ENCODE data around the gene CD8B. TPM values are rescaled to one million over a fixed set of nuclear protein-coding genes. Genes with fewer than 3 reads are reported as not detected.

The CD8B gene
- total RNA-seq, 5 donors from 2014 or later (not counting 1 experiment from before 2014, with no cell fraction given), result 50.8 to 206 (median 117) TPM

GRCh38 chr2:86770816-86771301 lies 90.8 kb downstream of the CD8B start:
- no peaks in the 10 kb centered on the region for H3K27me3 ChIP-seq (replicated peaks in 1 of 2; ENCODE audit: control insufficient read depth in 2 of 2, extremely low read depth in 1 of 2, insufficient read depth in 2 of 2, low read length in 1 of 2)
- Mint-ChIP-seq H3K4me1 (peaks cover 0 to 2% (median 0%) of the 10 kb centered on the region in 3 donors), H3K27ac (peak overlapping the region in 1 of 2 donors; percentile 11), H3K9me3 (no peaks in the 10 kb centered on the region), H3K4me3 (no peak overlapping the region), H3K36me3 (peaks cover 63% of the 10 kb centered on the region), H3K27me3 (no peaks in the 10 kb centered on the region)
- no peaks in the 10 kb centered on the region for H3K9me3 ChIP-seq
- H3K36me3 ChIP-seq (ENCODE audit: control insufficient read depth in 2 of 2, extremely low read depth in 1 of 2, insufficient read depth in 1 of 2, low read length in 1 of 2), result peaks cover 7 to 78% of the 10 kb centered on the region in 2 donors
- POLR2A ChIA-PET, result no interaction called here
- ATAC-seq (replicated peaks in 1 of 4) (no peak), DNase-seq (no peak)
- CTCF ChIA-PET, result no interaction called here
- H3K4me3 ChIP-seq (ENCODE audit: control insufficient read depth in 1 of 2, extremely low read depth in 1 of 2, low read length in 1 of 2), result no peak overlapping the region
- H3K27ac ChIP-seq (ENCODE audit: low read length), result no peak overlapping the region
- WGBS (ENCODE audit: insufficient coverage), result 77% methylated on average over 6 of the region's 6 CpGs
- no peaks in the 10 kb centered on the region for H3K4me1 ChIP-seq (ENCODE audit: control insufficient read depth in 1 of 2, extremely low read depth in 1 of 2, insufficient read depth in 2 of 2, low read length in 2 of 2)

GRCh38 chr2:86769838-86770237 lies 91.8 kb downstream of the CD8B start:
- POLR2A ChIA-PET, result no interaction called here
- no peak for ATAC-seq (replicated peaks in 1 of 4)

DNA sequence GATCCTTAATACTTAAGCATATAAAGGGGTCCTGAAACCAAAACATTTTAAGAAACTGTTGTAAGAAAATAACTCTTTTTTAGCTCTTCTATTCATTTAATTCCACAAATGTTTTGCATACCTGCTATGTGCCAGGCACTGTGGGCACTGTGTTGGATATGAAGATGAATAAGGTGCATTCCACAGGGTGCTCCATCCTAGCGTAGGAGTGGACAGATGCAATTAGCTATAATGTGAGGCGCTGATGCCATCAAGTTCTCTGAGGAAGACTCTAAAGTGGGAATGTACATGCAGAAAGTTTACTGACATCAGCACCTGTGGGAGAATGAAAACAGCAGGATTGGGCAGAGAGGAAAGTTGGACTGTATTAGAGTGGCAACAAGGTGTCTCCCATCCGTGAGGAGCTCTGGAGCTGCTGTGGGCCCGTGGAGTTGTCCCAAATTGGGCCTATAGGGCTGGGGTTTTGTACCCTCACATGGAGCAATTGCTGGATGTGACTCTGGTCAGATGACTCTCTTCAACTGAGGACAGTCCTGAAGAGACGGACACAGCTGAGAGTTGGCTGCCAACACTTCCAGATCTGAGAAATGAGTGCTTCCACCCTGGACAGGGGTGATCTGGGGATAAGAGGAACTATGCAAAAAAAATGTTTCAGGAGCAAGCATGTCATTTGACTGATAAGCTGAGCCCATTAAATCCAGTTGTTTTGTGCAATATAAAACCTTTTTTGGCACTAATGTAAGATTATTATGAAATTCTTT lies 93.3 kb downstream of the CD8B start:
- Mint-ChIP-seq H3K4me1 (peaks cover 8 to 15% (median 8%) of the 10 kb centered on the region in 3 donors), H3K27ac (no peak overlapping the region), H3K27me3 (no peaks in the 10 kb centered on the region), H3K36me3 (peaks cover 52% of the 10 kb centered on the region), H3K4me3 (no peak overlapping the region), H3K9me3 (no peaks in the 10 kb centered on the region)
- Histone ChIP-seq H3K36me3 (ENCODE audit: control insufficient read depth in 2 of 2, extremely low read depth in 1 of 2, insufficient read depth in 1 of 2, low read length in 1 of 2) (peaks cover 0 to 62% of the 10 kb centered on the region in 2 donors), H3K9me3 (no peaks in the 10 kb centered on the region), H3K4me1 (ENCODE audit: control insufficient read depth in 1 of 2, extremely low read depth in 1 of 2, insufficient read depth in 2 of 2, low read length in 2 of 2) (no peaks in the 10 kb centered on the region), H3K27ac (ENCODE audit: low read length) (no peak overlapping the region), H3K4me3 (ENCODE audit: control insufficient read depth in 1 of 2, extremely low read depth in 1 of 2, low read length in 1 of 2) (no peak overlapping the region), H3K27me3 (replicated peaks in 1 of 2; ENCODE audit: control insufficient read depth in 2 of 2, extremely low read depth in 1 of 2, insufficient read depth in 2 of 2, low read length in 1 of 2) (no peaks in the 10 kb centered on the region)
- POLR2A ChIA-PET, result no interaction called here
- 98% methylated on average over 5 of the region's 5 CpGs for WGBS (ENCODE audit: insufficient coverage)
- DNase-seq, result no peak
- CTCF ChIA-PET, result no interaction called here
- ATAC-seq (replicated peaks in 1 of 4), result no peak

More at GRCh38 chr2:86769838-86770237, 91.8 kb downstream of the CD8B start:
- no peaks in the 10 kb centered on the region for H3K4me1 ChIP-seq (ENCODE audit: control insufficient read depth in 1 of 2, extremely low read depth in 1 of 2, insufficient read depth in 2 of 2, low read length in 2 of 2)
- Mint-ChIP-seq H3K27me3 (no peaks in the 10 kb centered on the region), H3K4me3 (no peak overlapping the region), H3K4me1 (peaks cover 1 to 6% (median 3%) of the 10 kb centered on the region in 3 donors), H3K27ac (no peak overlapping the region), H3K36me3 (peaks cover 60% of the 10 kb centered on the region), H3K9me3 (no peaks in the 10 kb centered on the region)
- WGBS (ENCODE audit: insufficient coverage), result no CpG with 5 or more reads among the region's 4 CpGs
- DNase-seq, result no peak
- no peak overlapping the region for H3K4me3 ChIP-seq (ENCODE audit: control insufficient read depth in 1 of 2, extremely low read depth in 1 of 2, low read length in 1 of 2)
- no peak overlapping the region for H3K27ac ChIP-seq (ENCODE audit: low read length)
- no peaks in the 10 kb centered on the region for H3K27me3 ChIP-seq (replicated peaks in 1 of 2; ENCODE audit: control insufficient read depth in 2 of 2, extremely low read depth in 1 of 2, insufficient read depth in 2 of 2, low read length in 1 of 2)
- H3K36me3 ChIP-seq (ENCODE audit: control insufficient read depth in 2 of 2, extremely low read depth in 1 of 2, insufficient read depth in 1 of 2, low read length in 1 of 2), result peaks cover 2 to 74% of the 10 kb centered on the region in 2 donors
- no peaks in the 10 kb centered on the region for H3K9me3 ChIP-seq
- CTCF ChIA-PET, result no interaction called here

Other genes starting within 250 kb of the CD8B start
- gene RNF103, start 238.0 kb downstream of the CD8B start, total RNA-seq, result 10 to 100 TPM; 30.3 to 65.1 (median 32.7) TPM
- gene RMND5A, start 141.6 kb downstream of the CD8B start, total RNA-seq, result 10 to 100 TPM; 27.0 to 37.3 (median 31.7) TPM
- 100 to 1,000 TPM in 4 of 5 donors, 10 to 100 TPM in 1; 92.1 to 194 (median 158) TPM for gene CD8A, start 71.0 kb downstream of the CD8B start, total RNA-seq
- gene RGPD1, start 80.2 kb upstream of the CD8B start, total RNA-seq, result 1 to 10 TPM in 4 of 5 donors, under 1 TPM in 1; 0.63 to 8.7 (median 4.9) TPM
- 10 to 100 TPM in 3 of 5 donors, 1 to 10 TPM in 2; 3.3 to 14.5 (median 11.3) TPM for gene PLGLB1, start 160.0 kb upstream of the CD8B start, total RNA-seq

Data from T-cell (primary cell).